Stimulated activated CD4-positive, alpha-beta T cell treated with anti-CD3 and anti-CD28 coated beads, Interleukin-15, amount 100 ng/mL, for 1 hour (primary cell): ENCODE measurements around the gene PCDH17.

Experiments
- DNase-seq, 2 donors: peaks; one replicate each; pipeline ENCODE4 v3.0.0-alpha.2; 2020; ENCODE audit warnings: low read depth in 1 of 2, low spot score in 1 of 2

Gene PCDH17

DNA sequence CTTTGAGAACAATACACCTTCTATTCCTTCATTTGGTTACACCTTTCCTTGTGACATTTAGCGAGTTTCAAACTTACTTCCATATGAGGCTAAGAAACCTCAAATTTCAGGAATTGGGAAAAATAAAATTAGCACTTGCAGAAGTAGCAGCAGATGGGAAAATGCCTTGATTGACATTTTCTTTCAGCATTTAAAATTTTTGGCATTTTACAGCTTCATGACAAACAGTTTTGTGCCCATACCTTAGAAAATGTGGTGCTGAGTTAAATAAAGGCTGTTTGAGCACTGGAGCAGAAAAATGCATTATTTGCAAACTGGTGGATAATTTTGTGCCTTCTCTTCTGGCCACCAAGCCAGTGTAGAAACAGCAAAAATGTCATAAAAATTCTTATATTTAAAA is 95.4 kb downstream of the PCDH17 start:
- no peak for DNase-seq

DNA sequence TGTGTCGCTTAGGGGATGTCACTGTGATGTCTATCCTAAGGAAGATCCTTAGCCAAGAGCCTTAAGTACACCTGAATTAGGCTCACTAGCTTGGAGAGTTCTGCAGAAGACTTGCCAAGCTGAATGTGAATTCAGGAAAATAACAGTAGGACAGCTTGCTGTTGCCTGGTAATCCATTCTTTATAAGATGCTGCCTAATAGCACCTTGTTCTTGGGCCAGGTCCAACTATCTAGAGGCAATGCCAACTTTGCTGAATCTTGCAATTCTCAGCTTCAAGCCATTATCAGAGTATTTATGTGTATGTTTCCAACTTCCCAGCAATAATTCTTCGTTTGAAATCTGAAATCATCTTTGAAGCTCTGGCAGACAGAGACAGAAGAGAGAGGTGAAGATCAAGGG is 102.8 kb downstream of the PCDH17 start:
- no peak for DNase-seq

DNA sequence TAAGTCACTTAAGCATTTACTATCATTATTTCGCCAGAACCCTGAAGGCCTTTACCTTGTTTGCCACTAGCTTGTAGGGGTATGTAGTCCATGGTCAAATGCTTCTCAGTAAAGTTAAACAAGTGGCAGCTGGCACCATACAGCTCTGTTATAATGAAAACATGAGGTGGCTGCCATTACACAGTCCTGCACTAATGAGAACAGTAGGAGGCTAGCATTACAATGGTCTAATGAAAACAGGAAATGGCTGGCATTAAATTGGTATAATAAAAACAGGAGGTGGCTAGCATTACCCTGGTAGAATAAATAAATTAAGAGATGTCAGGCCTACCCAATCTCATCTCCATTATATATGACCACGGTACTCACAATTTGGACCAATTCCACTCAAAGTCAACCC is 107.5 kb downstream of the PCDH17 start:
- DNase-seq, result no peak

DNA sequence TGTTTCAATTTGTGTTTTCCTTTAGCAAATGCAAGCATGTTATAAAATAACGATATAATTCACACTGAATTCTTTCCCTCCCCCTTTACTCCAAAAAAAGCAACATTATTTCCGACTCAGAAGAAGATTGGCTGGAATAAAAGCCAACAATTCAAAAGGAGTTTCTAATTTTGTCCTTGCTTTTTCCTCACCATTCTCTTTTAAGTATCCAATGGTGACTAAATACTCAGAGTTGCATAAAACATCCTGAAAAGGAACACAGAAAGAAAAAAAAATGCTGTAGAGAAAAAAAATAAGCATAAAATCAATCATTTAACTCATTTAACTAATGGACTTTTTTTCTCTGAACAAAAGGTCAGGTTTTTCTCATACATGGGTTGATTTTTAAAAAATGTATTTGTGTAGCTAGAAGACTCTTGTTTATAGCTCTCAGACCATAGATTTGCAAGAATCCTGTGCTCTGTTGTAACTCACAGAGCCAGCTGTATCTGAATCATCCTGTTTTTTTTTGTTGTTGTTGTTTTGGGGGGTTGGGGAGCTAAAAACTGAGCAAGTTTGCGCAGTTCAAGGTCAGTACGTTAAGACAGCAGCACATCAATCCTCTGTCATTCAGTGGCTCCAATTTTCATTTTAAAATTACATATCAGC is 108.1 kb downstream of the PCDH17 start:
- DNase-seq, result no peak

DNA sequence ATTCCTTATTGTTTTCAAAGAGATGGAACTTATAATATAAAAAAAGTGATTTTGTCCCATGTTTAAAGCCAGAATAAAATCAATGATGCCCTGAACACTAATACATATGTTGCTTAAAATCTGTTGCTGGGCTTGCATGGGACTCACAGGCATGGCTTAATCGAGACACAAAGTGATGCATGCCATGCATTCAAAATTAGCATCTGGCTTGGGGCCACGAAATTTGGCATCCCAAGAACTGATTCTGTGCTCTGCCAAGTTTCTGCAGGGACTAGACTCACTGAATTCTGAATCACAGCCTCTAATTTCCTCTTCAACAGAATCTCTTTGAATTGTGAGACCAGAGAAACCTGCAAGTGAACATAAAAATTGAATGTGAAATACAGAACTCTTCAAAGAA is 109.2 kb downstream of the PCDH17 start:
- DNase-seq, result no peak

DNA sequence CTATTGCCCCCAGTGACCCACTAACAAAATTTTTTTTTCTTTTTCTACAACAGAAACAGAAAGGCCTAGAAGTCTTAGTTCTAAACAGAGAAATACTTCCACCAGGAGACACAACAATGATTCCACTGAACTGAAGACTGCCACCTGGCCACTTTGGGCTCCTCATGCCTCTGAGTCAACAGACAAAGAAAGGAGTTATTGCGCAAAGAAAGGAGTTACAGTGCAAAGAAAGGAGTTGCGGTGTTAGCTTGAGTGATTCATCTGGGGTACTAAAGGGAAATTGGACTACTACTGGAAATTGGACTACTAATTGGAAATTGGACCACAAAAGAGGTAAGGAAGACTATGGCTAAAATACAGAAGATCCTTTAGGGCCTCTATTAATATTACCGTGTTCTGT is 116.6 kb downstream of the PCDH17 start:
- no peak for DNase-seq

DNA sequence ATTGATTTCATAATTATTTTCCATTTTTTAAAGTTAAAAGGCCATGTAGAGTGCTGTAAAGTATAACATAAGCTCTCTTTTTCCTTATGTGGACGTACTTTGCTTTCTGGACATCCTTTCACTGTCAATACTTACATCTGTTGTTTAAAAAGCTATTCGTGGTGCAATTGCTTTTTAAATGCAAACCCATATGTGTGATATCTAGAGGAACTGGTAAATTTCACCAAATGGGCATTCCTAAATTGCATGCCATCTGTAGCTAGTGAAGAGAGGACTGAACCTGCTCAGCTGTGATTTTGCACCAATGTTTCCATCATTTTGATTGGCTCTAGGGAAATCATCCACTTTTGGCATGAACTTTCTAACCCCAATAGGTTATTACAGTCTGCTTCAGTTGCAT is 129.4 kb downstream of the PCDH17 start:
- DNase-seq, result no peak

DNA sequence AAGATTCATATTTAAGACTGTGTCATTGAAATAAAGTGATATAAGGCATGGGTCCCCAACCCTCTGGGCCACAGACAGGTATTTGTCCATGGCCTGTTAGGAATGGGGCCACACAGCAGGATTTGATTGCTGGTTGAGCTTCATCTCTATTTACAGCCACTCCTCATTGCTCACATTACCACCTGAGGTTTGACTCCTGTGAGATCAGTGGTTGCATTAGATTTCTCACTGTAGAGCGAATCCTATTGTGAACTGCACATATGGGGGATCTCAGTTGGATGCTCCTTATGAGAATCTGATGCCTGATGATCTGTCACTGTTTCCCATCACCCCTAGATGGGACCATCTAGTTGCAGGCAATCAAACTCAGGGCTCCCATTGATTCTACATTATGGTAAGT is 132.1 kb downstream of the PCDH17 start:
- no peak for DNase-seq
